Measurements from ENCODE around the gene SNRPA1.

The SNRPA1 gene

DNA sequence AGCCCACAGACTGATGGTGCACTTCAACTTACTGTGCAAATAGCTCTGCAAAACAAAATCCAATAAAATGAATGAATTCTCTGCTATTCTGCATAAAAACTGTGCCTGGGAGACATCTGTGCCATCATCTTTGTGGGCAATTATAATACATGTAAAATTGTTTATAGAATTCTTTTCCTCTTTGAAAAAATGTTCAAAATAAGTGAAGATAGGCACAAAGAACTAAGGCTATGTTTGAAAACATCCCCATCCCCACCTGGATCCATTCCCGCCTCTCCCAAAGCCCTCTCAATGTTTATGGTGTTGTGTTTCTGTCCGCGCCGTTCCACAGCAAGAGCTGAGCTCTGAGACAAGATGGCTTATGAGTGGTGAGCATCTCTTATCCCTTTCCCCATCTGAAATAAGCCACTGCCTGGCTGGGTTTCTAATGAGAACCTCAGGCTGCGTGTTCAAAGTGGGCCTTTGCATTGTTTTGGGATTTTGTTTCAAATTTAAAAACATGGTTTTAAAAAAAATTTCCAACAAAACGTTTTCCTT lies 22.4 kb upstream of the SNRPA1 start:
- Histone ChIP-seq H3K9ac (ENCODE audit: low read length) (no peak overlapping the region), H3K4me1 (ENCODE audit: control insufficient read depth, insufficient read depth, low read length) (no peaks in the 10 kb centered on the region), H3K36me3 (ENCODE audit: control insufficient read depth, insufficient read depth, low read length, severe bottlenecking) (no peaks in the 10 kb centered on the region), H3K9me3 (ENCODE audit: control insufficient read depth, low read length) (no peaks in the 10 kb centered on the region), H3K27me3 (replicated peaks; ENCODE audit: control insufficient read depth, insufficient read depth, low read length) (peaks cover 36% of the 10 kb centered on the region), H3K4me3 (ENCODE audit: low read length) (no peak overlapping the region)
- no peak for DNase-seq (ENCODE audit: low read depth)

DNA sequence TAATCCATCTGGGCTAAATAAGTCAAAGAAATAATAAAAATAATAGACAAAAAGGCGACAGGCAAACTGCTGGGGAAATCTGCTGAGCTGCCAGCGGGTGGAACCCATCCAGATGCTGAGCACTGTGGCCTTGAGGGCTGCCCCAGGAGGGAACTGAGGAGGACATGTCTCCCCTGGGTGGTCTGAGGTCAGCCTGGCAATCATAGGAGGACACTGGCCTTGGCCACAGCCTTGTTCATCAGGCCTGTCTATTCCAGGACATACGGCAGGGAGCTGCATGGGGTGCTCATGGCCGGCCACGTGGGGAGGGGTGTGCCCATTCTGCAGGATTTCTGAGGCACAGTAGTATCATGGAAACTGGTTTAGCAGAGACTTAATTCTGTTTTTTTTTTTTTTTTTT lies 21.5 kb upstream of the SNRPA1 start:
- H3K4me3 ChIP-seq (ENCODE audit: low read length), result no peak overlapping the region
- H3K4me1 ChIP-seq (ENCODE audit: control insufficient read depth, insufficient read depth, low read length), result no peaks in the 10 kb centered on the region
- H3K27me3 ChIP-seq (replicated peaks; ENCODE audit: control insufficient read depth, insufficient read depth, low read length), result peaks cover 28% of the 10 kb centered on the region
- H3K36me3 ChIP-seq (ENCODE audit: control insufficient read depth, insufficient read depth, low read length, severe bottlenecking), result no peaks in the 10 kb centered on the region
- H3K9ac ChIP-seq (ENCODE audit: low read length), result no peak overlapping the region
- no peaks in the 10 kb centered on the region for H3K9me3 ChIP-seq (ENCODE audit: control insufficient read depth, low read length)
- no peak for DNase-seq (ENCODE audit: low read depth)

DNA sequence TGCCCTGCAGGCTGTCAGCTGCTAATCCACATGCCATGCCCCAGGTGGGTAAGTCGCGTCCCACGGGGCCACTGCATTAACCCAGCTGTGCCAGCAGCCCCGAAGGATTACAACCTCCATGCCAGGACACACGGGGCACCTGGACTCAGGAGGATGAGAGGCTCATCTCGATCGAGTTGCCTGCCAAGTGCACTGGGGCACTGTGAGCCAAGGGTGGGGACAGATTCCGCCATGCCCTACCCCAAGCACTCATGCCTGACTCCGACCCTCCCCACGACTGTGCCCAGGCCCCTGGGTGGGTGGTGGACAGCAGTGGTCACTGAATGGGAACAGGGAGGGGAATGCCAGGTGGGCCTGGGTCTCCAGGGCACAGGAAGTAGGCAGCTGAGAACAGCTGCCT lies 20.7 kb upstream of the SNRPA1 start:
- Histone ChIP-seq H3K9ac (ENCODE audit: low read length) (no peak overlapping the region), H3K27me3 (replicated peaks; ENCODE audit: control insufficient read depth, insufficient read depth, low read length) (peaks cover 21% of the 10 kb centered on the region), H3K4me3 (ENCODE audit: low read length) (no peak overlapping the region), H3K4me1 (ENCODE audit: control insufficient read depth, insufficient read depth, low read length) (no peaks in the 10 kb centered on the region), H3K9me3 (ENCODE audit: control insufficient read depth, low read length) (no peaks in the 10 kb centered on the region), H3K36me3 (ENCODE audit: control insufficient read depth, insufficient read depth, low read length, severe bottlenecking) (no peaks in the 10 kb centered on the region)
- no peak for DNase-seq (ENCODE audit: low read depth)

DNA sequence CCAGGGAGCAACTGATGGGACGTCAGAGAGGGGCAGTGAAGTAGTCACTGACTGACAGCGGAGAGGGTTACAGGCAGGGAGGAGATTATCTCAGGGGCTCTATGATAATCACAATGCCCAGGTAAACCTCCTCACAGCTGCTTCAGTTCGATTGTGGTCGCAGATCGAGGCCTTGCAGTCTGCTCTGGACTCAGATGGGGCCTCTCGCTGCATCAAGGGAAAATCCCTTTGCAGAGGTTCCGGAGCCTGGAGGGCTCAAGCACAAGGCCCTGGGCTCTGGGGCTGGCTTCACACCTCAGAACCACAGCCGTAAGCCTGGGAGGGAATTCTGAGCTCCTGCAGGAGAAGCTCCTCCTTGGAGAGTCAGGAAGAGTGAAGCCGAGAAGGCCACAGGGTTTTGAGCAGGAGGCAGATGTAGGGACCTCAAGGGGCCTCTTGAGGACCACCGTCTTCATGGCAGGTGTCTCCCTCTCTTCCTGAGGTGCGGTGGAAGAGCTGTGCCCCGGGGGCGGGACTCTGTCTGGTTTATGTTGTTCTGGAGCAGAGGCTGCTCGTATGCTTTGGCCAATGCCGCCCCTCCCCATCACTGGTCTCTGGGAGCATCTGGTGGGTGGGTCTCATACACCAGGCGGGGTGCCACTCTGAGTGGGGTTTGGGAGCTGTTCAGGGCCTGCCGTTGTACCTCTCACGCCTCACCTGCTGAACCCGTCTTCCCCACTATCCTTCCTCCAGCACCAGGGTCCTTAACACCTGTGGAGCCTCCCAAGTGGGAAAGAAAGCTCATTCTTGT lies 19.5 kb upstream of the SNRPA1 start:
- Histone ChIP-seq H3K4me1 (ENCODE audit: control insufficient read depth, insufficient read depth, low read length) (no peaks in the 10 kb centered on the region), H3K4me3 (ENCODE audit: low read length) (no peak overlapping the region), H3K9me3 (ENCODE audit: control insufficient read depth, low read length) (no peaks in the 10 kb centered on the region), H3K9ac (ENCODE audit: low read length) (no peak overlapping the region), H3K36me3 (ENCODE audit: control insufficient read depth, insufficient read depth, low read length, severe bottlenecking) (no peaks in the 10 kb centered on the region), H3K27me3 (replicated peaks; ENCODE audit: control insufficient read depth, insufficient read depth, low read length) (peaks cover 25% of the 10 kb centered on the region)
- DNase-seq (ENCODE audit: low read depth), result no peak

DNA sequence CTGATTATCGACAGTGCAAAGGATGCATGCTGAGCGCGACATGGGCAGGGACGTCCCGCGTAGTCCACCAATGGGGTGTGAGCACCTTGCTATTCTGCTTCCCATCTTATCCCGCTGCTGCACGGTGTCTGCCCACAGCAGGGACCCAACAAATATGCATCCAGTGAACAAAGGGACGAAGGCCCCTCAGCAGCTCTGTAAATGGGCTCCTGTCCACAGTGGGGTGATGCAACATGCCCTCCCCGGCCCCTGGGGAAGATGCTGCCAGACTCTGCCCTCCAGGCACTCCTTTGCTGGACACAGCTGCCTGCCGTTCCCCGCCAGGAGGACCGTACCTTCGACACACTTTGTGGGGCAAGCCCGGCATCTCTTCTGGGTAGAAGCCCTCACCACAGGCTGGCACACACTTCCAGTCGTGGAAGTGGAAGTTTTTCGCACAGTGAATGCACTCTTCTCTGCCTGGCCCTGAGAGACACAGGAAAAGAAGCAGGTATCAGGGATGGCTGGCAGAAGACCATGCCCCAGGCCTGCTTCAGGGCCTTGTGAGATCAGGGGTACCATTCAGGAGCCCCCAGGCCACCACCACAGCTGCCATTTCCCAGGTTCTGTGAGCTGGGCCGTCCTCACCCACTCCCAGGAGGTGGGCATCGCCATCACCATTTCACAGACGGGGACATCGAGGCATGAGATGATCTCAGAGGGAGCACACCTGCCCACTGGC lies 18.2 kb upstream of the SNRPA1 start:
- no peaks in the 10 kb centered on the region for H3K36me3 ChIP-seq (ENCODE audit: control insufficient read depth, insufficient read depth, low read length, severe bottlenecking)
- no peaks in the 10 kb centered on the region for H3K4me1 ChIP-seq (ENCODE audit: control insufficient read depth, insufficient read depth, low read length)
- H3K4me3 ChIP-seq (ENCODE audit: low read length), result no peak overlapping the region
- DNase-seq (ENCODE audit: low read depth), result no peak
- no peaks in the 10 kb centered on the region for H3K9me3 ChIP-seq (ENCODE audit: control insufficient read depth, low read length)
- H3K9ac ChIP-seq (ENCODE audit: low read length), result no peak overlapping the region
- peaks cover 19% of the 10 kb centered on the region for H3K27me3 ChIP-seq (replicated peaks; ENCODE audit: control insufficient read depth, insufficient read depth, low read length)

DNA sequence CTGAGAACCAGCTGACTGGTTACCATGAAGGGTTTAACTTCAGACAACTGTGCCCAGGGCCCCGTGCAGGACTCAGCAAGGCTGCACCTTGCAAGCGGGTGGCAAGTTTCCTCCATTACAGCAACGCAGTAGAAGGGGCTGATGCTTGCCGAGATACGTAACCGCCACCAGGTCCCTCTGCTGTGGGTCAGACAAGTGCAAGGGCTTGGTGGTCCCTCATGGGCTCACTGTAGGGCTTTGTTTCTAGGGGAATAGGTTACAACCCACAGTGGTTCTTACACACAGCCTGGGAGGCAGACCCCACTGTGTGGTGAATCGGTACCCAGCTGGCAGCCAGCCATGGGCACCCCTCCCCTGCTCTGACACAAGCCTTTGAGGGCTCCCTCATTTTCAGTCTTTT lies 15.5 kb upstream of the SNRPA1 start:
- DNase-seq (ENCODE audit: low read depth), result no peak
- H3K9me3 ChIP-seq (ENCODE audit: control insufficient read depth, low read length), result no peaks in the 10 kb centered on the region
- no peaks in the 10 kb centered on the region for H3K36me3 ChIP-seq (ENCODE audit: control insufficient read depth, insufficient read depth, low read length, severe bottlenecking)
- no peak overlapping the region for H3K4me3 ChIP-seq (ENCODE audit: low read length)
- no peaks in the 10 kb centered on the region for H3K4me1 ChIP-seq (ENCODE audit: control insufficient read depth, insufficient read depth, low read length)
- H3K27me3 ChIP-seq (replicated peaks; ENCODE audit: control insufficient read depth, insufficient read depth, low read length), result peaks cover 36% of the 10 kb centered on the region
- no peak overlapping the region for H3K9ac ChIP-seq (ENCODE audit: low read length)

DNA sequence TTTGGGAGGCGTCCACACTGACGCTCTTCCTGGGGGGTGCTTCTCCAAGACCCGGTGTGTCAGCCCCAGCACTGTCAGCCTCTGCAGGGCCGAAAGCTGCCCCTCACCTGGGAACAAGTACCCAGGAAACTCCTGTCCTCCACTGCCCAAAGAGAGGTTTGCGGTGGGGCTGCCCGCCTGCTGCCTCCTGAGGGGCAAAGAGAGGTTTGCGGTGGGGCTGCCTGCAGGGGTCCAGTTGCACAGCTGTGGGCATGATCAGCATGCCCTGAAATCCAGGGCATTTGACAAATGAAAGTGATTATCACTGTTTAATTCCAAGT lies 15.1 kb upstream of the SNRPA1 start:
- no peaks in the 10 kb centered on the region for H3K36me3 ChIP-seq (ENCODE audit: control insufficient read depth, insufficient read depth, low read length, severe bottlenecking)
- H3K4me3 ChIP-seq (ENCODE audit: low read length), result no peak overlapping the region
- no peaks in the 10 kb centered on the region for H3K9me3 ChIP-seq (ENCODE audit: control insufficient read depth, low read length)
- H3K4me1 ChIP-seq (ENCODE audit: control insufficient read depth, insufficient read depth, low read length), result no peaks in the 10 kb centered on the region
- no peak overlapping the region for H3K9ac ChIP-seq (ENCODE audit: low read length)
- no peak for DNase-seq (ENCODE audit: low read depth)
- H3K27me3 ChIP-seq (replicated peaks; ENCODE audit: control insufficient read depth, insufficient read depth, low read length), result peaks cover 36% of the 10 kb centered on the region

DNA sequence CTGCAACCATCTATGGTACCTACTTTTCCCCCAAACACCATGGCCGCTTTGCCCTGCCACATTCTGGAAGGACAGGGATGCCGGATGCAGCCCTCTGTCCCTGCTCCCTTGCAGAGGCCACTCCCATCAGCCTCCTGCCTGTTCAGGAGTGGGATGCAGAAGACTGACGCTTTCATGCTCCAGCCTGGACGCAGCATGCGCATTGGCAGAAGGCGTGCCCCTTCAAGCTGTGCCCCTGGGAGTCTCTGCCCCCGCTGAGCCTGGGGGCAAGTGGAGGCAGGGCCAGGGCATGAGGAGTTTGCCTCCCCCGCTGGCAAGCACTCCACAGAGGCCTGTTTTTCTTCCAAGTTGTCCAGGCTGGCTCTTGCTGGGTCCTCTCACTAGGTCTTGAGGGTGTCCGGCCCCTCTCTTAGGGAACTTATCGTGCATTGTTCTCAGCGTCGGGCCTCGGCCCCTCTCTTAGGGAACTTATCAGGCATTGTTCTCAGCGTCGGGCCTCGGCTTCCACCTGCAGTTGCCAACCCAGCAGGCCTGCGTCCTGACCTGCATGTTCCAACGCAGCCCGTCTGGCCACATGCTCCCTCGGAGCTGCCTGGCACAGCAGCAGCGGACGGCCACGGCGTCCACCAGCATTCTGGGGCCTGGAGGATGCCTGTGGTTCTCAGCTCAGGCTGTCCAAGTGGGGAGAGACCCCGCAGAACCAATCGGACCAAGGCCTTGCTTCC lies 14.6 kb upstream of the SNRPA1 start:
- Histone ChIP-seq H3K9me3 (ENCODE audit: control insufficient read depth, low read length) (no peaks in the 10 kb centered on the region), H3K4me1 (ENCODE audit: control insufficient read depth, insufficient read depth, low read length) (no peaks in the 10 kb centered on the region)
- no peak for DNase-seq (ENCODE audit: low read depth)

DNA sequence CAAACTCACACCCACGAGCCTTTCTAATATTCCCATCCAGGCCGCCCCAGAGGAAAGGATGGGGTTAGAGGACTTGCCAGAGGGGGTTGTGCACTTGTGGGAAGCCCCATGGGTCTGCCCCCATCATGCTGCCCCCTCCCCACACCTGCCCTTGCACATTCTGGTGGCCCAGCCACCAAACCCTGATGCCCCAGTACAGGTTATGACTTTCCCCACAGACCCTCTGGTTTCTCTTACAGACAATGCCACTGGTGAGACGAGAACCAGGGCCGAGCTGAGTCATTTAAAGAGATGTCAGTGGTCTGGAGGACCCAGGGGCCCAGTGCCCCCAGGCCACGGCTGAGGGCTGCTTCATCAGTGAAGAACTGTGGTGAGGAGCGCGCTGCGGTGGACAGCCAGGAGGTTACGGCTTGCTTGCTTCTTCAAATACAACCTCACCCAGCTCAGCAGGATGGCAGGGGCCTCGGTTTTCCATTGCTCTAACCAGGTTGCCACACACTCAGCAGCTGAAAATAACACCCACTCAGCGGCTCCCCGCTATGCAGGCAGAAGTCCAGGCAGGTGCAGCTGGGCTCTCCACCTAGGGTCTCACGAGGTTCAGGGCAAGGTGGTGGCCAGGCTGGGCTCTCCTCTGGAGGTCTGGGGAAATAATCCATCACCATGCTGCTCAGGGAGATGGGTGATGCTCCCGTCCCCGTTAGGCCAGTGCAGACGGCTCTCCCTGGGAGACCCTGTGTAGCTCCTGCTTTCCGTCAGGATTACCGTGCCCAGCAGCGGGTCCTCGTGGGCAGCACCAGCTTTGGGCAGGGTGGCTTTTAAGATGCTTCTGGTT lies 13.8 kb upstream of the SNRPA1 start:
- Histone ChIP-seq H3K27me3 (replicated peaks; ENCODE audit: control insufficient read depth, insufficient read depth, low read length) (peaks cover 31% of the 10 kb centered on the region), H3K9me3 (ENCODE audit: control insufficient read depth, low read length) (no peaks in the 10 kb centered on the region), H3K9ac (ENCODE audit: low read length) (no peak overlapping the region), H3K36me3 (ENCODE audit: control insufficient read depth, insufficient read depth, low read length, severe bottlenecking) (no peaks in the 10 kb centered on the region), H3K4me3 (ENCODE audit: low read length) (no peak overlapping the region), H3K4me1 (ENCODE audit: control insufficient read depth, insufficient read depth, low read length) (no peaks in the 10 kb centered on the region)
- DNase-seq (ENCODE audit: low read depth), result no peak

More for the DNA sequence above, 14.6 kb upstream of the SNRPA1 start:
- H3K27me3 ChIP-seq (replicated peaks; ENCODE audit: control insufficient read depth, insufficient read depth, low read length), result peaks cover 36% of the 10 kb centered on the region
- H3K9ac ChIP-seq (ENCODE audit: low read length), result no peak overlapping the region
- H3K4me3 ChIP-seq (ENCODE audit: low read length), result no peak overlapping the region
- no peaks in the 10 kb centered on the region for H3K36me3 ChIP-seq (ENCODE audit: control insufficient read depth, insufficient read depth, low read length, severe bottlenecking)

DNA sequence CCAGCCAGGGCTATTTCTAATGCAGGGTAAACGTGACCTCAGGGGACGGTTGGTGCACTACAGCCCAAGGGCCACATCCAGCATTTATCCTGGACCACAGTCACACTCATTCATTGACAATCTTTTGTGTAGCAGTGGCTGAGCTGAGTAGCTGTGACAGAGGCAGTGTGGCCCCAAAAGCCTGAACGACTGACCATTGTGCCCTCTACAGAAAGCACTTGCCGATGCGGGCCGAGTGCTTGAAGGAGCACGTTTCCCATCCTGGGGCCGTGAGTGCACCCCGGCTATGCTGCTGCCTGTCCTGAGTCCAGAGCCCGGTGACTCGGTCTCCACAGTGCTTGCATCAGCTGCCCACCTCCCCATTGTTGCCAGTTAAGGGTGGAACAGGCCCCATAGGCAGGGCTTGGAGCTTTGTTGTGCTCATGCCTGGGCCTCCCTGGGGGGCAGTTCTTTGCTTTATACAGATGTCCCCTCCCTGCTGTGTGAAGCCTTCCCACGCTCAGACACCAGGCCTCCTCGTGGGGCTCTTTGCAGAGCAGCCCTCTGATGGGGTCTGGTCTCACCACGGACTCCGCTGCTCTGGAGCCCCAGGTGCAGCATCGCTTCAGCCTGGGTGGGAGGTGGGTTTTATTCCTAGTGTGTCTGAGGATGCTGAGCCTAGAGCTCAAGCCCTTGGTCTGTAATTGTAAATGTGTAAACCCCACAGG lies 13.0 kb upstream of the SNRPA1 start:
- Histone ChIP-seq H3K27me3 (replicated peaks; ENCODE audit: control insufficient read depth, insufficient read depth, low read length) (peaks cover 30% of the 10 kb centered on the region), H3K9ac (ENCODE audit: low read length) (no peak overlapping the region), H3K36me3 (ENCODE audit: control insufficient read depth, insufficient read depth, low read length, severe bottlenecking) (no peaks in the 10 kb centered on the region), H3K4me1 (ENCODE audit: control insufficient read depth, insufficient read depth, low read length) (no peaks in the 10 kb centered on the region), H3K9me3 (ENCODE audit: control insufficient read depth, low read length) (no peaks in the 10 kb centered on the region), H3K4me3 (ENCODE audit: low read length) (no peak overlapping the region)
- DNase-seq (ENCODE audit: low read depth), result no peak

Data from adipocyte (in vitro differentiated cells).